Prostate gland (tissue), 2 donors: ENCODE measurements around the gene FGFBP2.

Source experiments
- POLR2A ChIP-seq: fragments of 450-650 bp; IDR thresholded peaks from one replicate; pipeline ENCODE4 v1.6.1; 2016; ENCODE audit warnings: antibody characterized with exemption, mild to moderate bottlenecking
- POLR2AphosphoS5 ChIP-seq: sonication (generic); formaldehyde crosslinking; IDR thresholded peaks from one replicate; pipeline ENCODE4 v1.6.1; 2017; ENCODE audit warnings: antibody characterized with exemption
- TF ChIP-seq, protein P1 (sequence below), 4 experiments: fragments of 200-600 bp in 2 of 4; fragments of 450-650 bp in 2 of 4; sonication (generic) in 2 of 4; IDR thresholded peaks; 1 replicate in 3 of 4; 2 replicates in 1 of 4; pipeline ENCODE4 v1.5.1; 2016 to 2019; ENCODE audit warnings: antibody characterized with exemption in 4 of 4, mild to moderate bottlenecking in 2 of 4, moderate library complexity in 2 of 4

DNA sequence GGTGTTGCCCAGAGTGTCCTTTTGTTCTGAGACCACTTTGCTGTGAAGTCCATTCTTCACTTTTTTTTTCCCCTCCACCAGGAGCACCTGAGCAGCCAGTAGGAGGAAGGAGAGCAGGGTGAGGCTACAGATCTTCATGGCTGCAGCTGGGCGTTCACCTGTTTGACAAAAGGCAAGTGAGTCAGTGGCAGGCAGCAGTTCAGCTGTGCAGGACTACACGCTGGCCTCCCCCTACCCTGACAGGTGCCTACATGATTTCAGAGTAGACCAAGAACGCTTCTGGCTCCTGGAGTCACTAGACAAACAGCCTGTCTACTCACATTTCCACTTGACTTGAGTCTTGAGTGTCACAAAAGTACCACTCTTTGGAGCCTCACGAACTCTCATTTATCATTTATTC lies 26.5 kb downstream of the FGFBP2 start:
- TF ChIP-seq, protein P1, sequence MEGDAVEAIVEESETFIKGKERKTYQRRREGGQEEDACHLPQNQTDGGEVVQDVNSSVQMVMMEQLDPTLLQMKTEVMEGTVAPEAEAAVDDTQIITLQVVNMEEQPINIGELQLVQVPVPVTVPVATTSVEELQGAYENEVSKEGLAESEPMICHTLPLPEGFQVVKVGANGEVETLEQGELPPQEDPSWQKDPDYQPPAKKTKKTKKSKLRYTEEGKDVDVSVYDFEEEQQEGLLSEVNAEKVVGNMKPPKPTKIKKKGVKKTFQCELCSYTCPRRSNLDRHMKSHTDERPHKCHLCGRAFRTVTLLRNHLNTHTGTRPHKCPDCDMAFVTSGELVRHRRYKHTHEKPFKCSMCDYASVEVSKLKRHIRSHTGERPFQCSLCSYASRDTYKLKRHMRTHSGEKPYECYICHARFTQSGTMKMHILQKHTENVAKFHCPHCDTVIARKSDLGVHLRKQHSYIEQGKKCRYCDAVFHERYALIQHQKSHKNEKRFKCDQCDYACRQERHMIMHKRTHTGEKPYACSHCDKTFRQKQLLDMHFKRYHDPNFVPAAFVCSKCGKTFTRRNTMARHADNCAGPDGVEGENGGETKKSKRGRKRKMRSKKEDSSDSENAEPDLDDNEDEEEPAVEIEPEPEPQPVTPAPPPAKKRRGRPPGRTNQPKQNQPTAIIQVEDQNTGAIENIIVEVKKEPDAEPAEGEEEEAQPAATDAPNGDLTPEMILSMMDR (IDR thresholded peaks at IDR 0.05): no peak
- TF ChIP-seq POLR2AphosphoS5 (no peak), POLR2A (no peak)
